Neural cell (in vitro differentiated cells): Measurements from ENCODE around the gene LRBA.

Experiments used
- EZH2 ChIP-seq: fragments of 200-600, 300-800 bp; shearing (Covaris generic), sonication (generic); IDR thresholded peaks from 2 replicates; pipeline ENCODE4 v1.6.1; 2014; ENCODE audit warnings: antibody characterized with exemption, low read length, borderline replicate concordance, mild to moderate bottlenecking; ENCODE audit not compliant: insufficient read depth, poor library complexity, severe bottlenecking
- TF ChIP-seq, protein P1 (sequence below): IDR thresholded peaks from 2 replicates; pipeline ENCODE4 v1.6.1; 2012; ENCODE audit warnings: borderline replicate concordance

GRCh38 chr4:150938873-150939499, 76.1 kb downstream of the LRBA start:
- TF ChIP-seq, protein P1, sequence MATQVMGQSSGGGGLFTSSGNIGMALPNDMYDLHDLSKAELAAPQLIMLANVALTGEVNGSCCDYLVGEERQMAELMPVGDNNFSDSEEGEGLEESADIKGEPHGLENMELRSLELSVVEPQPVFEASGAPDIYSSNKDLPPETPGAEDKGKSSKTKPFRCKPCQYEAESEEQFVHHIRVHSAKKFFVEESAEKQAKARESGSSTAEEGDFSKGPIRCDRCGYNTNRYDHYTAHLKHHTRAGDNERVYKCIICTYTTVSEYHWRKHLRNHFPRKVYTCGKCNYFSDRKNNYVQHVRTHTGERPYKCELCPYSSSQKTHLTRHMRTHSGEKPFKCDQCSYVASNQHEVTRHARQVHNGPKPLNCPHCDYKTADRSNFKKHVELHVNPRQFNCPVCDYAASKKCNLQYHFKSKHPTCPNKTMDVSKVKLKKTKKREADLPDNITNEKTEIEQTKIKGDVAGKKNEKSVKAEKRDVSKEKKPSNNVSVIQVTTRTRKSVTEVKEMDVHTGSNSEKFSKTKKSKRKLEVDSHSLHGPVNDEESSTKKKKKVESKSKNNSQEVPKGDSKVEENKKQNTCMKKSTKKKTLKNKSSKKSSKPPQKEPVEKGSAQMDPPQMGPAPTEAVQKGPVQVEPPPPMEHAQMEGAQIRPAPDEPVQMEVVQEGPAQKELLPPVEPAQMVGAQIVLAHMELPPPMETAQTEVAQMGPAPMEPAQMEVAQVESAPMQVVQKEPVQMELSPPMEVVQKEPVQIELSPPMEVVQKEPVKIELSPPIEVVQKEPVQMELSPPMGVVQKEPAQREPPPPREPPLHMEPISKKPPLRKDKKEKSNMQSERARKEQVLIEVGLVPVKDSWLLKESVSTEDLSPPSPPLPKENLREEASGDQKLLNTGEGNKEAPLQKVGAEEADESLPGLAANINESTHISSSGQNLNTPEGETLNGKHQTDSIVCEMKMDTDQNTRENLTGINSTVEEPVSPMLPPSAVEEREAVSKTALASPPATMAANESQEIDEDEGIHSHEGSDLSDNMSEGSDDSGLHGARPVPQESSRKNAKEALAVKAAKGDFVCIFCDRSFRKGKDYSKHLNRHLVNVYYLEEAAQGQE = no peak
- TF ChIP-seq EZH2 = no peak
